Naive thymus-derived CD8-positive, alpha-beta T cell (primary cell): ENCODE data around the gene MTRFR. TPM values are rescaled to one million over a fixed set of nuclear protein-coding genes. Genes with fewer than 3 reads are reported as not detected.

Source experiments
- polyA plus RNA-seq, 3 donors: library from polyadenylated mRNA; unstranded; fragments of 300-500 nt; fragmentation: Illumina TruSeq; gene quantifications; one replicate each; pipeline ENCODE4 v1.2.3, GENCODE V29; 2021
- total RNA-seq, 8 experiments: library from RNA in 2 of 8; stranded (reverse) in 2 of 8; gene quantifications; one replicate each; pipeline ENCODE4 v1.2.3 and lab custom pipeline; 2021 to 2026

MTRFR gene
- total and polyA plus RNA-seq, 5 experiments from 2014 or later: 45.2 to 63.6 (median 61.0) TPM

Other genes with a start within 250 kb of the MTRFR start
- gene PITPNM2, start 82.3 kb upstream of the MTRFR start, total RNA-seq: 10 to 100 TPM; 36.9 to 42.7 TPM
- gene PITPNM2, start 82.3 kb upstream of the MTRFR start, polyA plus RNA-seq: 1 to 10 TPM; 4.0 to 6.3 (median 4.7) TPM
- 10 to 100 TPM; 81.1 to 81.8 TPM for gene MPHOSPH9, start 295 bp upstream of the MTRFR start, total RNA-seq
- gene MPHOSPH9, start 295 bp upstream of the MTRFR start, polyA plus RNA-seq: 10 to 100 TPM; 33.9 to 53.4 (median 44.8) TPM
- gene CDK2AP1, start 38.4 kb downstream of the MTRFR start, total RNA-seq: 1 to 10 TPM; 7.4 to 7.8 TPM
- 1 to 10 TPM; 2.0 to 6.4 (median 5.4) TPM for gene CDK2AP1, start 38.4 kb downstream of the MTRFR start, polyA plus RNA-seq
- gene SBNO1, start 131.4 kb downstream of the MTRFR start, total RNA-seq: 10 to 100 TPM; 48.0 to 52.1 TPM
- 10 to 100 TPM; 29.8 to 36.1 (median 36.0) TPM for gene SBNO1, start 131.4 kb downstream of the MTRFR start, polyA plus RNA-seq
- gene KMT5A, start 150.7 kb downstream of the MTRFR start, total RNA-seq: 10 to 100 TPM; 23.7 to 26.5 TPM
- gene KMT5A, start 150.7 kb downstream of the MTRFR start, polyA plus RNA-seq: 1 to 10 TPM; 1.0 to 3.3 (median 1.7) TPM
- 1 to 10 TPM; 3.3 TPM for gene RILPL2, start 203.2 kb downstream of the MTRFR start, total RNA-seq
- 1 to 10 TPM; 3.2 to 4.4 (median 3.9) TPM for gene RILPL2, start 203.2 kb downstream of the MTRFR start, polyA plus RNA-seq
- gene SNRNP35, start 224.7 kb downstream of the MTRFR start, total RNA-seq: 10 to 100 TPM; 46.6 to 48.8 TPM
- gene SNRNP35, start 224.7 kb downstream of the MTRFR start, polyA plus RNA-seq: 10 to 100 TPM; 16.8 to 27.0 (median 20.4) TPM